Measurements from ENCODE around the gene PCDH10.

The PCDH10 gene

DNA sequence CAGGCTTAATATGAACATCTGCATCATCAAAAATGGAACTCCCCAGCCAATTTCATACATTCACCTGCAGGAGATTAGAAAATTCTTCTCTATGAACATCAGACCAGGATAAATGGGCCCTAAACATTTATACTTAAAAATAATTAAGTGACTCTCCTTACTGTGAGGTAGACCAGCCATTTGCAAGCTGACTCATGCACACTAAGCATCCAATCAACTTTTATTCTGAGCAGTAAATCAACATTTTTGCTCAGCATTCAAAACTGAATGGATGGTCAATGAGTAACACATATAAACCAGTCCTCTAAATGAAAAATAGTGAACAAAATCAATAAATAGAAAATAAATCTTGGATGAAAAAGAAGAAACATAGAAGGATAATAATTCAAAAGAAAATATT, 19.9 kb upstream of the PCDH10 start:
- TF ChIP-seq, protein P1, sequence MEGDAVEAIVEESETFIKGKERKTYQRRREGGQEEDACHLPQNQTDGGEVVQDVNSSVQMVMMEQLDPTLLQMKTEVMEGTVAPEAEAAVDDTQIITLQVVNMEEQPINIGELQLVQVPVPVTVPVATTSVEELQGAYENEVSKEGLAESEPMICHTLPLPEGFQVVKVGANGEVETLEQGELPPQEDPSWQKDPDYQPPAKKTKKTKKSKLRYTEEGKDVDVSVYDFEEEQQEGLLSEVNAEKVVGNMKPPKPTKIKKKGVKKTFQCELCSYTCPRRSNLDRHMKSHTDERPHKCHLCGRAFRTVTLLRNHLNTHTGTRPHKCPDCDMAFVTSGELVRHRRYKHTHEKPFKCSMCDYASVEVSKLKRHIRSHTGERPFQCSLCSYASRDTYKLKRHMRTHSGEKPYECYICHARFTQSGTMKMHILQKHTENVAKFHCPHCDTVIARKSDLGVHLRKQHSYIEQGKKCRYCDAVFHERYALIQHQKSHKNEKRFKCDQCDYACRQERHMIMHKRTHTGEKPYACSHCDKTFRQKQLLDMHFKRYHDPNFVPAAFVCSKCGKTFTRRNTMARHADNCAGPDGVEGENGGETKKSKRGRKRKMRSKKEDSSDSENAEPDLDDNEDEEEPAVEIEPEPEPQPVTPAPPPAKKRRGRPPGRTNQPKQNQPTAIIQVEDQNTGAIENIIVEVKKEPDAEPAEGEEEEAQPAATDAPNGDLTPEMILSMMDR (IDR thresholded peaks at IDR 0.05; ENCODE audit: control insufficient read depth, extremely low read depth, insufficient read depth), result no peak
- H3K4me3 ChIP-seq (ENCODE audit: low read depth, low read length), result no peak overlapping the region
- DNase-seq (ENCODE audit: low read depth), result no peak

DNA sequence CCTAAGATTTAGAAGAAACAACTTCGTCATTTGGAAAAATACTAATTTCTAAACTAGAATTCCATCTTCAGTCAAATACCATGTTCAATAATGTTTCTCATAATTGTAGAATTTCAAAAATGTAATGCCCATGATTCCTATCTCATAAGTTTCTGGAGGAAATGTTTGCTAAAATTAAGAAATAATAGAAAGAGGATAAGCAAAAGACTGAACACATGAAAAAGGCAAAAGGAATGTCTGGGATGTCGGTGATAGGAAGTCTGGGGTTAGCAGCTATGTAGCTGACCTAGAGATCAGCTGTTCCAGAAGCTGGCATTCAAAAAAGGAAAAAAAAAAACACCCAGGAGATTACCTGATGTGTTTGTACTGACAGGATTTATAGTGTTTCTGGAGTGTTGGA, 18.9 kb upstream of the PCDH10 start:
- no peak overlapping the region for H3K4me3 ChIP-seq (ENCODE audit: low read depth, low read length)
- TF ChIP-seq, protein P1 (IDR thresholded peaks at IDR 0.05; ENCODE audit: control insufficient read depth, extremely low read depth, insufficient read depth), result no peak
- DNase-seq (ENCODE audit: low read depth), result no peak

DNA sequence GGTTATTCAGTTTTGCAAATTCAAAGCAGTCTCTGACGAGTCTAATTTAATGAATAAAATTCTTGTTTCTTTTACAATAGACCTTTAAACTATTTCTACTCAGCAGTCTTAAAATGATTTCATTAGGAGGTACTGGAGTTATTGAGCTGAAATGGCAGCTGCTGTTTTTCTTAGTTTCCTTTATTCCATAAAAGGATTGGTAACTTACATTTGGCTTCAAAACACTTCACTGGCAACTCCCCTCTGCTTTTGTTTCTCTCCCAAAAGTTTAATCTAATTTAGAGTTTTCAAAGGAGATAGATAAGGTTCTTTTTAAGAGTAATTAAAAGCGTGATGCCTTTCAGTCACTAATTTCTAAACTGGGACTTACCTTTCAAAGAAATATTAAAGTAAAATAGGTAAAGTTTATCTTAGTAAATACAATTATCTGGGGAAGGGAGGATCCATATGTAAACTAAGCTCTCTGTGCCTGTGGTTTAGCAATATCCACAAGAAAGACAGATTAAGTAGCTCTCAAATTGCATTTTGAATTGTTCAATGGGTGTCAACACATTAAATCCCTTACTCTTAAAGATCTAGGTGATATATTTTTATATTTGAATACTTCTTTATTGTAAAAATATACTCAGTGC, 17.1 kb upstream of the PCDH10 start:
- H3K4me3 ChIP-seq (ENCODE audit: low read depth, low read length), result no peak overlapping the region
- TF ChIP-seq, protein P1 (IDR thresholded peaks at IDR 0.05; ENCODE audit: control insufficient read depth, extremely low read depth, insufficient read depth), result no peak
- no peak for DNase-seq (ENCODE audit: low read depth)

DNA sequence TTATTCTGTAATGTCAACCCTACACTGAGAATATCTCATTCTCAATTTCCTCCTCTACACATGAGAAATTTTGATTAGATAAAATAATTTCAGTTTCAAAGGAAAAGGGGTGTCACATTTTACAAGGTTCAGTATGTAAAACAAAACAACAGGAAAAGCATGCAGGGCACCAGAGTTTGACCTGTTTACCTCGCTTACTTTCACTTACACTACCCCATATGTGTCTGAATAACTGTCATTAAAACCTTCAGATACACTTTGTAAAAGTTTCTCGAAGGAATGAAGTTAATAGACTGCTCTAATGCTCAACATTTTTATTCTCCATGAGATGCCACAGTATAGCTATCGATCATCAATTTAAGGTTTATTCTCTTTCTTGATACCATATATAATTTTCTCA, 12.3 kb upstream of the PCDH10 start:
- DNase-seq (ENCODE audit: low read depth), result no peak
- no peak overlapping the region for H3K4me3 ChIP-seq (ENCODE audit: low read depth, low read length)
- TF ChIP-seq, protein P1 (IDR thresholded peaks at IDR 0.05; ENCODE audit: control insufficient read depth, extremely low read depth, insufficient read depth), result no peak

DNA sequence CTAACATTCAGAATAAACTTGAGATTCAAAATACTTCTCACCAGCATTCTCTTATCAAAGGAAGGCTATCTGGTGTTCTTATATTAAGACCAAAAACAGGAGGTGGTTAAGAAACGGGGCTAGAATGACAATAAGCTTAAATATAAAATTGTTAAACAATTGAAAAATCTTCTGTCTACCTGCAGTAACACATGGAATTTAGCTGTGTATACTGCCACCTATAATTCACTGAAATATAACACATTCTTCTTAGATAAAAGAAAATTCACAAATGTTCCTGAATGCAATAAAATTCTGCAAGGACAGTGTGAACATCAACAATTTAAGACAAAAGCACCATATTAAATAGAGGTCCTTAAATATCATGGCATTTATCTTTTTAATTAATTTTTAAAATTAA, 11.5 kb upstream of the PCDH10 start:
- DNase-seq (ENCODE audit: low read depth), result no peak
- H3K4me3 ChIP-seq (ENCODE audit: low read depth, low read length), result no peak overlapping the region
- TF ChIP-seq, protein P1 (IDR thresholded peaks at IDR 0.05; ENCODE audit: control insufficient read depth, extremely low read depth, insufficient read depth), result peak; percentile 47

DNA sequence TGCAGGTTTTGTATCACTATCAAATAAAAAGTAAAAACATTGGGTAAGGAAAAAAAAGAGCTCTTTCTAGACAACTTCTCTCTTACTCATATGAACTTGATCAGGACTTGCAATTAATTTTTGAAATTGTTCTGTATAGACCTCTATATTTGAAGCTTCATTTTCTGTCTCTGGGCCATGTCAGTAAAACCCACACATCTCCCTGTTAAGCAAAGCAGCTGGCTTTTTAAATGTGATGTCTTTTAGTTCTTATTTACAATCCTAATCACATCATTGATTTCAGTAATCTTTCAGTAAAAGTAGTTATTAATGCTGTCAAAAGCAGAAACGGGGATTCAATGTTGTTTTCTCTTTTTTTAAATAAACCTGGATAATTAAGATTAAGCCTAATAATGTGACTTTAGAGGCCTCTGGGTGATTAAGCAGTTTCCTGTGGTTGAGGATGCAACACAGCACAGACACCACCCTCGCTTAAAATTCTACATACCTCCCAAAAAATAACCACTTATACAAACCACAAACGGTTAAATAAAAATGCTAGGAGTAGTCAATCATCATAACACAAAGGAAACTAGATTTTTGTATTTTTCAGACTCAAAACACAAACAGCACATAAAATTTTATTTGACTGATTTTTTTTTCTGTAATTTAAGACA, 5.2 kb upstream of the PCDH10 start:
- TF ChIP-seq, protein P1 (IDR thresholded peaks at IDR 0.05; ENCODE audit: control insufficient read depth, extremely low read depth, insufficient read depth), result no peak
- H3K4me3 ChIP-seq (ENCODE audit: low read depth, low read length), result no peak overlapping the region
- no peak for DNase-seq (ENCODE audit: low read depth)

DNA sequence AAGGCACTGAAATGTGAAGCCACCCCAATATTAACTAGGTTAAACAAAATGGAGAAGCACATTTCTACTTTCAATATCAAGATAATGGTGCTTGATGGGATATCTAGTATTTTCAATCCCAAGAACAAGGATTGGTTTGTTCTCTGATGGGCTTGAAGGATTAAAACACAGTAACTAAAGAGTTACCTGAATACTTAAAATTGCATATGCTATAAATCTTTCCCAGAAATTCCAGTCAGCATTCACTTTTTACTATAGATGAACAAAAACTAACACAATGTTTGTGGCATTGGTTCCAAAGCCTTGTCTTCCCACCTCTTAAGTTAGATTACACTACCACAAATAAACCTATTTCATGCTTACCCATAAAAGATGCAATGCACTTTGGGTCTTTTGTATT, 3.9 kb upstream of the PCDH10 start:
- no peak for DNase-seq (ENCODE audit: low read depth)
- TF ChIP-seq, protein P1 (IDR thresholded peaks at IDR 0.05; ENCODE audit: control insufficient read depth, extremely low read depth, insufficient read depth), result no peak
- H3K4me3 ChIP-seq (ENCODE audit: low read depth, low read length), result no peak overlapping the region

All from LNCaP clone FGC (cell line).